Immature natural killer cell (primary cell): ENCODE results near the gene CATSPERD. TPM values are rescaled to one million over a fixed set of nuclear protein-coding genes. Genes with fewer than 3 reads are reported as not detected.
A peak's percentile ranks its signal among the peaks of the same experiment; 100 is the strongest.

Experiments
- DNase-seq, 3 donors: peaks; one replicate each; pipeline ENCODE4 v3.0.0; 2022; ENCODE audit warnings: mixed read lengths in 1 of 3
- H3K27ac Mint-ChIP-seq, 6 donors: one replicate each; pipeline ENCODE4 v1.8.0; 2020; ENCODE audit warnings: mixed read lengths in 6 of 6, mild to moderate bottlenecking in 5 of 6, inconsistent platforms in 4 of 6, moderate library complexity in 3 of 6
- H3K27me3 Mint-ChIP-seq, 3 donors: one replicate each; pipeline ENCODE4 v1.8.0; 2020 to 2021; ENCODE audit warnings: low read depth in 3 of 3, mild to moderate bottlenecking in 3 of 3, mixed read lengths in 3 of 3, moderate library complexity in 3 of 3, inconsistent platforms in 1 of 3
- H3K36me3 Mint-ChIP-seq, 3 donors: one replicate each; pipeline ENCODE4 v1.8.0; 2020; ENCODE audit warnings: mixed read lengths in 3 of 3, inconsistent platforms in 2 of 3, mild to moderate bottlenecking in 2 of 3
- H3K4me1 Mint-ChIP-seq, 2 donors: one replicate each; pipeline ENCODE4 v1.8.0; 2020; ENCODE audit warnings: inconsistent platforms in 2 of 2, mild to moderate bottlenecking in 2 of 2, mixed read lengths in 2 of 2, moderate library complexity in 1 of 2
- H3K4me3 Mint-ChIP-seq, 5 donors: one replicate each; pipeline ENCODE4 v1.8.0; 2020; ENCODE audit warnings: mild to moderate bottlenecking in 5 of 5, mixed read lengths in 5 of 5, inconsistent platforms in 3 of 5, moderate library complexity in 3 of 5
- H3K9me3 Mint-ChIP-seq, 6 donors: one replicate each; pipeline ENCODE4 v1.8.0; 2020; ENCODE audit warnings: mild to moderate bottlenecking in 6 of 6, mixed read lengths in 6 of 6, inconsistent platforms in 4 of 6, moderate library complexity in 3 of 6
- polyA plus RNA-seq, 3 donors: library from polyadenylated mRNA; unstranded; fragments of 300-500 nt; fragmentation: Illumina TruSeq; gene quantifications; one replicate each; pipeline ENCODE4 v1.2.3, GENCODE V29; 2021

Gene CATSPERD
- polyA plus RNA-seq, 3 donors from 2014 or later = not detected

- peaks cover 0 to 6% (median 0%) of the 10 kb centered on the region in 6 donors for H3K9me3 Mint-ChIP-seq
- no peaks in the 10 kb centered on the region for H3K36me3 Mint-ChIP-seq
- peaks cover 5 to 20% of the 10 kb centered on the region in 2 donors for H3K4me1 Mint-ChIP-seq
- no peak for DNase-seq
- H3K27me3 Mint-ChIP-seq = peaks cover 5 to 14% (median 14%) of the 10 kb centered on the region in 3 donors
- no peak overlapping the region for H3K4me3 Mint-ChIP-seq
- H3K27ac Mint-ChIP-seq = no peak overlapping the region
These were observed 104.7 kb downstream of the CATSPERD start for GRCh38 chr19:5825178-5825577.

GRCh38 chr19:5826531-5827341, 106.3 kb downstream of the CATSPERD start:
- H3K27ac Mint-ChIP-seq = peak overlapping the region; percentile 80 to 98 (median 88)
- H3K36me3 Mint-ChIP-seq = no peaks in the 10 kb centered on the region
- H3K27me3 Mint-ChIP-seq = peaks cover 5 to 15% (median 12%) of the 10 kb centered on the region in 3 donors
- H3K4me3 Mint-ChIP-seq = peak overlapping the region; percentile 79 to 87 (median 81)
- no peak for DNase-seq
- peaks cover 5 to 21% of the 10 kb centered on the region in 2 donors for H3K4me1 Mint-ChIP-seq
- H3K9me3 Mint-ChIP-seq = peaks cover 0 to 2% (median 0%) of the 10 kb centered on the region in 6 donors

- peak overlapping the region; percentile 81 to 93 (median 87) for H3K4me3 Mint-ChIP-seq
- H3K4me1 Mint-ChIP-seq = peaks cover 5 to 21% of the 10 kb centered on the region in 2 donors
- no peaks in the 10 kb centered on the region for H3K36me3 Mint-ChIP-seq
- H3K27me3 Mint-ChIP-seq = peaks cover 5 to 15% (median 13%) of the 10 kb centered on the region in 3 donors
- no peak for DNase-seq
- H3K9me3 Mint-ChIP-seq = peaks cover 0 to 1% (median 0%) of the 10 kb centered on the region in 6 donors
- H3K27ac Mint-ChIP-seq = peak overlapping the region; percentile 80 to 98 (median 88)
These were observed 107.0 kb downstream of the CATSPERD start for GRCh38 chr19:5827342-5827890.

- Mint-ChIP-seq H3K36me3 (no peaks in the 10 kb centered on the region), H3K9me3 (peaks cover 0 to 1% (median 0%) of the 10 kb centered on the region in 6 donors), H3K27me3 (peaks cover 5 to 15% (median 13%) of the 10 kb centered on the region in 3 donors), H3K4me3 (peak overlapping the region; percentile 89 to 97 (median 93)), H3K27ac (peak overlapping the region; percentile 87 to 98 (median 92)), H3K4me1 (peaks cover 5 to 21% of the 10 kb centered on the region in 2 donors)
- DNase-seq = peak; percentile 95 to 96 (median 96)
These were observed 107.6 kb downstream of the CATSPERD start for GRCh38 chr19:5827891-5828660.

Other genes starting within 250 kb of the CATSPERD start
- gene TINCR, start 152.7 kb upstream of the CATSPERD start, polyA plus RNA-seq = under 1 TPM in 1 of 3 donors, not detected in 2; 0.06 TPM
- 10 to 100 TPM; 12.8 to 43.4 (median 19.6) TPM for gene SAFB2, start 97.9 kb upstream of the CATSPERD start, polyA plus RNA-seq
- gene SAFB, start 97.6 kb upstream of the CATSPERD start, polyA plus RNA-seq = 100 to 1,000 TPM in 1 of 3 donors, 10 to 100 TPM in 1, 1 to 10 TPM in 1; 6.4 to 103 (median 29.6) TPM
- gene MICOS13, start 40.1 kb upstream of the CATSPERD start, polyA plus RNA-seq = 100 to 1,000 TPM in 1 of 3 donors, 10 to 100 TPM in 2; 85.1 to 134 (median 98.2) TPM
- gene HSD11B1L, start 39.6 kb upstream of the CATSPERD start, polyA plus RNA-seq = 1 to 10 TPM; 2.0 to 3.1 (median 2.5) TPM
- gene RPL36, start 30.3 kb upstream of the CATSPERD start, polyA plus RNA-seq = 1,000 to 10,000 TPM in 1 of 3 donors, 100 to 1,000 TPM in 2; 550 to 1,524 (median 935) TPM
- gene LONP1, start 491 bp upstream of the CATSPERD start, polyA plus RNA-seq = 10 to 100 TPM in 2 of 3 donors, 1 to 10 TPM in 1; 8.4 to 24.2 (median 11.3) TPM
- not detected for gene PRR22, start 64.1 kb downstream of the CATSPERD start, polyA plus RNA-seq
- gene DUS3L, start 70.5 kb downstream of the CATSPERD start, polyA plus RNA-seq = 10 to 100 TPM; 21.2 to 42.5 (median 33.4) TPM
- gene NRTN, start 84.4 kb downstream of the CATSPERD start, polyA plus RNA-seq = under 1 TPM in 1 of 3 donors, not detected in 2; 0.56 TPM
- not detected for gene FUT6, start 119.1 kb downstream of the CATSPERD start, polyA plus RNA-seq
- gene FUT3, start 130.8 kb downstream of the CATSPERD start, polyA plus RNA-seq = not detected
- not detected for gene FUT5, start 149.9 kb downstream of the CATSPERD start, polyA plus RNA-seq
- 100 to 1,000 TPM; 329 to 666 (median 378) TPM for gene NDUFA11, start 183.2 kb downstream of the CATSPERD start, polyA plus RNA-seq
- 1 to 10 TPM; 2.2 to 6.5 (median 5.2) TPM for gene VMAC, start 184.2 kb downstream of the CATSPERD start, polyA plus RNA-seq
- gene CAPS, start 193.6 kb downstream of the CATSPERD start, polyA plus RNA-seq = 1 to 10 TPM in 2 of 3 donors, under 1 TPM in 1; 0.32 to 4.1 (median 2.2) TPM